Progenitor cell of endocrine pancreas (in vitro differentiated cells): ENCODE results near the gene SNRK. TPM values are rescaled to one million over a fixed set of nuclear protein-coding genes. Genes with fewer than 3 reads are reported as not detected.

Experiments
- DNase-seq: peaks from one replicate; pipeline ENCODE4 v3.0.0; 2021; ENCODE audit warnings: low spot score; ENCODE audit not compliant: unreplicated experiment
- H3K27ac Mint-ChIP-seq: 2 replicates; pipeline ENCODE4 v1.8.0; 2021; ENCODE audit warnings: mild to moderate bottlenecking, moderate library complexity, mixed read lengths
- H3K27me3 Mint-ChIP-seq: 2 replicates; pipeline ENCODE4 v1.8.0; 2021; ENCODE audit warnings: mixed read lengths
- H3K36me3 Mint-ChIP-seq: 2 replicates; pipeline ENCODE4 v1.8.0; 2022; ENCODE audit warnings: mixed read lengths; ENCODE audit not compliant: insufficient read depth
- H3K4me1 Mint-ChIP-seq: 2 replicates; pipeline ENCODE4 v1.8.0; 2021; ENCODE audit warnings: low read depth, mixed read lengths
- H3K4me3 Mint-ChIP-seq: 2 replicates; pipeline ENCODE4 v1.8.0; 2021; ENCODE audit warnings: low read depth, mild to moderate bottlenecking, moderate library complexity, mixed read lengths
- H3K9me3 Mint-ChIP-seq: 2 replicates; pipeline ENCODE4 v1.8.0; 2021; ENCODE audit warnings: low read depth, mixed read lengths
- total RNA-seq: library from RNA; stranded (reverse); gene quantifications from 2 replicates; pipeline ENCODE4 v1.2.1, GENCODE V29; 2021
- TF ChIP-seq, protein P1 (sequence below): fragments of 200-600 bp; sonication (generic); IDR thresholded peaks from one replicate; pipeline ENCODE4 v1.5.0; 2021; ENCODE audit warnings: antibody characterized with exemption, mild to moderate bottlenecking; ENCODE audit not compliant: unreplicated experiment

The SNRK gene
- total RNA-seq, 1 donor from 2014 or later = 23.6 TPM

DNA sequence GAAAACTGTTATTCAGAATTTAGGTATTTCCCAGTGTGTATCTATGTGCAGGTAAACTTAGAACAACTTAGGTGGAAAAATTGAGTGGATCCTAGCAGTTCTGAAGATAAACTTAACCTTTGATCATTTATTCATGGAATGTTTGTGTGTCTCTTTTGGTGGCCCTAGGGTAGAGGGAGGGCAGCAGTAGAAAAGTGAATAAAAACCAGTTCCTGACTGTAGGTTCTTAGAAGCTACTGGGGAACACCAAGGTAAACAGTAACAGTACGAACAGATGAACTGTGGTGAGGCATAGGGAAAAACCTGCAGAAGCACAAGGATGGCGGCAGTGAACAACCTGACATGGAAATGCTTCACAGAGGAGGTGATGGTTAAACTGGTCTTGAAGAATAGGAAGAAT, 2.5 kb downstream of the SNRK start:
- H3K4me1 Mint-ChIP-seq = peaks cover 33% of the 10 kb centered on the region
- H3K27ac Mint-ChIP-seq = no peak overlapping the region
- DNase-seq = no peak
- peaks cover 3% of the 10 kb centered on the region for H3K36me3 Mint-ChIP-seq
- H3K27me3 Mint-ChIP-seq = no peaks in the 10 kb centered on the region
- peak overlapping the region; percentile 3 for H3K4me3 Mint-ChIP-seq
- TF ChIP-seq, protein P1, sequence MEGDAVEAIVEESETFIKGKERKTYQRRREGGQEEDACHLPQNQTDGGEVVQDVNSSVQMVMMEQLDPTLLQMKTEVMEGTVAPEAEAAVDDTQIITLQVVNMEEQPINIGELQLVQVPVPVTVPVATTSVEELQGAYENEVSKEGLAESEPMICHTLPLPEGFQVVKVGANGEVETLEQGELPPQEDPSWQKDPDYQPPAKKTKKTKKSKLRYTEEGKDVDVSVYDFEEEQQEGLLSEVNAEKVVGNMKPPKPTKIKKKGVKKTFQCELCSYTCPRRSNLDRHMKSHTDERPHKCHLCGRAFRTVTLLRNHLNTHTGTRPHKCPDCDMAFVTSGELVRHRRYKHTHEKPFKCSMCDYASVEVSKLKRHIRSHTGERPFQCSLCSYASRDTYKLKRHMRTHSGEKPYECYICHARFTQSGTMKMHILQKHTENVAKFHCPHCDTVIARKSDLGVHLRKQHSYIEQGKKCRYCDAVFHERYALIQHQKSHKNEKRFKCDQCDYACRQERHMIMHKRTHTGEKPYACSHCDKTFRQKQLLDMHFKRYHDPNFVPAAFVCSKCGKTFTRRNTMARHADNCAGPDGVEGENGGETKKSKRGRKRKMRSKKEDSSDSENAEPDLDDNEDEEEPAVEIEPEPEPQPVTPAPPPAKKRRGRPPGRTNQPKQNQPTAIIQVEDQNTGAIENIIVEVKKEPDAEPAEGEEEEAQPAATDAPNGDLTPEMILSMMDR = no peak
- H3K9me3 Mint-ChIP-seq = no peaks in the 10 kb centered on the region

DNA sequence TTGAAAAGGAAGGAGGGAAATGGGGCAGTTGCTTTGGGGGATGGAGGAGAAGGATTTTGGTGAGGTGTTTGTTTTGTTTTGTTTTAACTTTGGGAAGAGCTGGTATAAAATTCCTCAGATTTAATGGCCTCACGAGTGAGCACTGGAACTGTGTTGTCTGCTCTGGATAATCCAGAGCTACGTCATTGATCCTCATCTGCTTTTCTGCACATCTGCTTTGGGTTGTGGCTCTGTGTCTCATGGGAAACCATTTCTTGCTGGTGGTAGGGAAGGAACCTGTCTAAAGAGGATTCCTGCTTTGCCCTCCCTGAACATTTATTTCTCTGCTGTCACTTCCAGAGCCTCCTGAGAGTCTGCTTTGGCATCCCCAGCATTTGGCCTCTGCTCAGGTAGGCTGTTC, 3.1 kb downstream of the SNRK start:
- H3K27ac Mint-ChIP-seq = peak overlapping the region; percentile 42
- no peaks in the 10 kb centered on the region for H3K27me3 Mint-ChIP-seq
- TF ChIP-seq, protein P1 = no peak
- H3K4me1 Mint-ChIP-seq = peaks cover 36% of the 10 kb centered on the region
- H3K36me3 Mint-ChIP-seq = peaks cover 3% of the 10 kb centered on the region
- DNase-seq = no peak
- peak overlapping the region; percentile 27 for H3K4me3 Mint-ChIP-seq
- H3K9me3 Mint-ChIP-seq = no peaks in the 10 kb centered on the region

DNA sequence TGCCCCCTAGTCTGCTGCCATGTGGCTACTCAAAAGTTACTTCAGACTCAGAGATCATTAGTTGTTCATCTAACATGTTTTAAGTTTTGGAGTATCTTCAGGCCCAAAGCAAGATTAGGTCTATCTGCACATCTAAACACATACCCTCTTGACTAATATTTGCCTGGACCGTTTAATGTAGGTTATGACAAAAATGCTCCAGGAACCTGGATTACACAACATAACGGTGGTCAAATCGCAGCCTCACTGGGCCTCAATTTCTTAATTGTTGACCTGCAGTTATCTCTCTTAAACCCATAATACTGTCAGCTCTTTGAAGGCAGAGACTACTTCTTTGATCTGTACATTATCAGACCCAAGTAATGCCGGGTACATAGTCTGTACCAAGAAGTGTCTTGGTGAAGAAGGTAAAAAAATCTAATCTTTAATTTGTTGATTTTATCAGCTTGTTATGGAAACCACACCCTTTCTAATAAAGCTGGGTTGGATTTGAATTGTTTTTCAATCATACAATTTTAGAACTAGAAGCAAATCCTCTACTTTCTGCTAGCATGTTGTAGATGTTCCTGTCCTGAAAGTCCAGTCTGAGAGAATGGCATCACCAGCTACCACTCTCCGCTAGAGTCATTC, 3.6 kb downstream of the SNRK start:
- Mint-ChIP-seq H3K36me3 (peaks cover 3% of the 10 kb centered on the region), H3K4me3 (no peak overlapping the region), H3K9me3 (no peaks in the 10 kb centered on the region), H3K27ac (no peak overlapping the region), H3K27me3 (no peaks in the 10 kb centered on the region), H3K4me1 (peaks cover 40% of the 10 kb centered on the region)
- TF ChIP-seq, protein P1 = no peak
- DNase-seq = no peak

DNA sequence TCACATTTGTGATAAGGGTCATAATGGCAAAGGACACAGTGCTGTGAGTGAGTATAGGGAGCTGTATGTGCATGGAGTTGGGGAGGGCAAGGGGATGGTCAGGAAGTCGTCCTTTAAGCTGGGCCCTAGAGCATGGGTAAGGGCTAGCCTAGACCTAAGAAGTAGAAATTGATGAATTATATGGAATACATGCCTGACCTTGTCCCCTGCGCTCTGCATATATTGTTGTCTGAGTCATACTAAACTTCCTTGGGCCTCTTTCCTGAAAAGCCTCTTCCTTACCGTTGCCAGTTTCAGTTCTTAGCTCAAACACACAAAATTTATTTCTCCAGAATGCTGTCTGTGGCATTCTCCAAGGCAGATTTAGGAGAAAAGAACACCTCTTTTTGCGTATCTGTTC, 4.6 kb downstream of the SNRK start:
- no peak overlapping the region for H3K4me3 Mint-ChIP-seq
- peaks cover 43% of the 10 kb centered on the region for H3K4me1 Mint-ChIP-seq
- peaks cover 3% of the 10 kb centered on the region for H3K36me3 Mint-ChIP-seq
- TF ChIP-seq, protein P1 = no peak
- no peak for DNase-seq
- no peaks in the 10 kb centered on the region for H3K27me3 Mint-ChIP-seq
- H3K9me3 Mint-ChIP-seq = no peaks in the 10 kb centered on the region
- H3K27ac Mint-ChIP-seq = no peak overlapping the region

DNA sequence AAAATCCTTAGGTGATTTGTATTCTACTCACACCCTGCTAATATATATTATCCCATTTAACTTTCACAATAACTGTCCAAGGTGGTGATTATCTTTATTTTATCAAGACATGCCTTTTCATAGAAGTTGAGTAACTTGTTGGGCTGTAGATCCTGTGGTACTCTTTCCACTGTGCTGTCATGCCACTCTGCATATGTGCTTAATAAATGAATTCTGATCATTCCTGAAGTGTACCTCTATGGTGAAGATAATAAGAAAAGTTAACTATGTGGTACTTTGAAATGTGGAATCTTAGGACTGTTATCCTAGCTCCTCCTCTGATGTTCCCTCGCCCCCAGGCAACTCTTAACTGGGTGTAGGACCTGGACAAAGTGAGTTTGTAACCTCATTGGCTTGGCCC, 5.2 kb downstream of the SNRK start:
- DNase-seq = no peak
- Mint-ChIP-seq H3K27ac (no peak overlapping the region), H3K27me3 (no peaks in the 10 kb centered on the region), H3K4me3 (no peak overlapping the region), H3K36me3 (peaks cover 3% of the 10 kb centered on the region), H3K4me1 (peaks cover 45% of the 10 kb centered on the region), H3K9me3 (no peaks in the 10 kb centered on the region)
- TF ChIP-seq, protein P1 = no peak
